Measurements from ENCODE around the gene TSPOAP1. TPM values are rescaled to one million over a fixed set of nuclear protein-coding genes. Genes with fewer than 3 reads are reported as not detected.

Gene TSPOAP1
- polyA plus RNA-seq, 1 experiment = 5.6 TPM

GRCh38 chr17:58334256-58334655, 5.7 kb upstream of the TSPOAP1 start:
- no peak for DNase-seq (ENCODE audit: low read depth)
- ChIA-PET CTCF (interaction anchor here (0.6 kb wide), 1 partner anchor 441 kb away, joined by 3 read pairs; no protein-coding TSS in a partner anchor), POLR2A (no interaction called here)
- no peak for TF ChIP-seq CTCF (IDR thresholded peaks at IDR 0.05; ENCODE audit: insufficient read depth, low read depth, low read length)
- H3K27me3 ChIP-seq (ENCODE audit: control insufficient read depth, insufficient read depth, low read length) = no peaks in the 10 kb centered on the region
- H3K36me3 ChIP-seq (ENCODE audit: control insufficient read depth, insufficient read depth, low read length) = no peaks in the 10 kb centered on the region
- H3K4me3 ChIP-seq (ENCODE audit: low read depth, low read length) = no peak overlapping the region

GRCh38 chr17:58333736-58334207, 5.2 kb upstream of the TSPOAP1 start:
- Histone ChIP-seq H3K27me3 (ENCODE audit: control insufficient read depth, insufficient read depth, low read length) (no peaks in the 10 kb centered on the region), H3K4me3 (ENCODE audit: low read depth, low read length) (no peak overlapping the region), H3K36me3 (ENCODE audit: control insufficient read depth, insufficient read depth, low read length) (no peaks in the 10 kb centered on the region)
- CTCF ChIA-PET = no interaction called here
- TF ChIP-seq CTCF (IDR thresholded peaks at IDR 0.05; ENCODE audit: insufficient read depth, low read depth, low read length) = no peak
- DNase-seq (ENCODE audit: low read depth) = no peak
- POLR2A ChIA-PET = no interaction called here

- CTCF ChIA-PET = interaction anchor here (0.7 kb wide), 1 partner anchor 25 kb away, joined by 3 read pairs; no protein-coding TSS in a partner anchor
Observed at GRCh38 chr17:58332778-58333735, 4.5 kb upstream of the TSPOAP1 start.

GRCh38 chr17:58331815-58332777, 3.5 kb upstream of the TSPOAP1 start:
- ChIA-PET CTCF (interaction anchor here (0.7 kb wide), 1 partner anchor 24 kb away, joined by 3 read pairs; no protein-coding TSS in a partner anchor), POLR2A (no interaction called here)
- no peaks in the 10 kb centered on the region for H3K36me3 ChIP-seq (ENCODE audit: control insufficient read depth, insufficient read depth, low read length)
- H3K4me3 ChIP-seq (ENCODE audit: low read depth, low read length) = no peak overlapping the region
- TF ChIP-seq CTCF (IDR thresholded peaks at IDR 0.05; ENCODE audit: insufficient read depth, low read depth, low read length) = no peak
- DNase-seq (ENCODE audit: low read depth) = no peak
- no peaks in the 10 kb centered on the region for H3K27me3 ChIP-seq (ENCODE audit: control insufficient read depth, insufficient read depth, low read length)

More at GRCh38 chr17:58332778-58333735, 4.5 kb upstream of the TSPOAP1 start:
- no peak overlapping the region for H3K4me3 ChIP-seq (ENCODE audit: low read depth, low read length)
- no peaks in the 10 kb centered on the region for H3K27me3 ChIP-seq (ENCODE audit: control insufficient read depth, insufficient read depth, low read length)
- POLR2A ChIA-PET = no interaction called here
- TF ChIP-seq CTCF (IDR thresholded peaks at IDR 0.05; ENCODE audit: insufficient read depth, low read depth, low read length) = no peak
- H3K36me3 ChIP-seq (ENCODE audit: control insufficient read depth, insufficient read depth, low read length) = no peaks in the 10 kb centered on the region
- no peak for DNase-seq (ENCODE audit: low read depth)

Measured in BJ (cell line).